Effector CD8-positive, alpha-beta T cell (primary cell): ENCODE data around the gene CCDC149.

Experiments used
- DNase-seq: peaks from one replicate; lab custom pipeline; 2025; lab: John Stamatoyannopoulos, UW

Gene CCDC149

DNA sequence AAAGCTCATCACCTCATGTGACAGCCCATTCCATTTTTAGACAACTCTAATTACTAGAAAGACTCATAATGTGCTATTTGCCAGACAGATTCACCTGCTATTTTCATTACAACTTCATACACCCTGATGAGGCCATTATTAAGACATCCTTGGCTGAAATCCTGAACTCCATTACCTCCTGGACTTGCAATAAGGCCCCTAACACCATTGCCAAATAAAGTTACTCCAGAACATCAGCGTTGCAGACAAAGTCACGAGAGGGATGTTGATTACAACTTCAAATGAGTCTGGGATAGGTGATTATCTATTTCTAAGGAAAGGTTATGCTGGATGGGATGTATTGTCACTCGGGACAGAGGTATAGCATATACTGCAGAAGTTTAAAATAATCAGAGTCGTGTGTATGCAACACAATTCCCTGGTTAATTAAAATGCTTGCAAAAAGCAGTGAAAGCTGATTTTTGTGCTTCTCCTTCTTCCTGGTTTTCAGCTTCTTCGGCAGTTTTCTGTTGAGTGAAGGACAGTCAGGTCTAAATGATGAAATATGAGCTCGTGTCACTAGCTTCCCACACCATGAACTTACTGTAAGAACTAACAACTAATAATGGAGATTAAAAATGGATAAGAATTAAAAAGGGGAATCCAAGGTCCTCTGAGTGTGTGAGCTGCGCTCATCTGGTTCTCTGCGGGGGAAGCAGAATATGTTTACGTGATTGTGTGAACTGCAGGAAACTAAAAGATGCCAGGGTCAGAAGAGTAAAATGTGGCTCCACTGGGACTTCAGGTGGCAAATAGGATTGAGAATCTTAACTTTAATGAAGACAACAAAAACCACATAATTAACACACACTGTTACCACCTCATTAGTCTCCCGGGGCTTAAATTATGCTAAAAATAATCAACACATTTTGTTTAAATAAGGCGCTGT, 135.0 kb downstream of the CCDC149 start:
- no peak for DNase-seq

DNA sequence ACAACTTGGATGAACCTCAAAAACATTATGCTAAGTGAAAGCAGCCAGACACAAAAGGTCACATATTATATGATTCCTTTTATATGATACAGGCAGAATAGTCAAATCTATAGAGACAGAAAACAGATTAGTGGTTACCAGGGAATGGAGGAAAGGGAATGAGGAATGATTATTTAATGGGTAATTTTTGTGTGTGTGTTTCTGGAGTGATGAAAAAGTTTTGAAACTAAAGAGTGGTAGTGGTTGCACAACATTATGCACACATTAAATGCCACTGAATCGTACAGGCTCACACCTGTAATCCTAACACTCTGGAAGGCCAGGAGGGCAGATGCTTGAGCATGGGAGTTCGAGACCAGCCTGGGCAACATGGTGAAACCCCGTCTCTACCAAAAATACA, 137.1 kb downstream of the CCDC149 start:
- no peak for DNase-seq

DNA sequence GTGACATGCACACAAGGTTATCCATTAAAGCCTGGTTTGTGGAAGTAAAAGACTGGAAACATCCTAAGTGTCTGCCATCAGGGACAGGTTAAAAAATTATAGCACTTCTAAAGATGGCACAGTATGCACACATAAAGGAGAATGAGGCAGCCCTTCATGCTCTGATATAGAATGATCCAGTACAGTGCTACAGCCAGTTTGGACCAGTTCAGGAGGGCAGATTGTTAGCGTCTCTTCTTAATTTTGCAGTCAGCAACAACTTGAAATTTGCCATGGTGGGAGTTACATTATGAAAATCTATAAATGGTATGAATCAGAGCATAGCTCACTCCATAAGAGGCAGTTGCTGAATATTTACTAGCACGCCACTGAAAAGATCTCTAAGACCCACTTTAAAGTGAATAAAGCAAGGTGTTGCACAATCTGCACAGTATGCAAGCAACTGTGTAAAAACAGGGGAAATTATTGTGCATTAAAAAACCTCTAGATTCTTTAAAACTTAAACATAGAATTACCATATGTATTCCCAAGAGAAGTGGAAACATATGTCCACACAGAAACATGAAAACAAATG, 137.7 kb downstream of the CCDC149 start:
- no peak for DNase-seq

DNA sequence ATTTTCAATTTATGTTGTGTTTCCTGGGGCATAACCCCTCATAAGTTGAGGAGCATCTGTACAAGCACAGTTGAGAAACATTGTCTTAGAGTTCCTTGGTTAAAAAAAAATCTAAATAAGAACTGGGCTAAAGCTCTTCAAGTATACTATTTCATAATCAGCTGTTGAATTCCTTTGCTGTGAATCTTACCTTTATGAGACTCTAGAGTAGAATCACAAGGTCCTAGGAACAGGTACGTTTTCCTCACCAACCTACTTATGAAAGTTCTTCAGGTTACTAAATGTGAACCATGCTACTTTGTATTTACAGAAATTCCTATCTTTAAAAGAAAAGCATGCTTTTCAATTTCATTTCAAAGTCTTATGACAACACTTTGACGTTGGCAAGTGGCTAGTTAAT, 138.4 kb downstream of the CCDC149 start:
- no peak for DNase-seq

DNA sequence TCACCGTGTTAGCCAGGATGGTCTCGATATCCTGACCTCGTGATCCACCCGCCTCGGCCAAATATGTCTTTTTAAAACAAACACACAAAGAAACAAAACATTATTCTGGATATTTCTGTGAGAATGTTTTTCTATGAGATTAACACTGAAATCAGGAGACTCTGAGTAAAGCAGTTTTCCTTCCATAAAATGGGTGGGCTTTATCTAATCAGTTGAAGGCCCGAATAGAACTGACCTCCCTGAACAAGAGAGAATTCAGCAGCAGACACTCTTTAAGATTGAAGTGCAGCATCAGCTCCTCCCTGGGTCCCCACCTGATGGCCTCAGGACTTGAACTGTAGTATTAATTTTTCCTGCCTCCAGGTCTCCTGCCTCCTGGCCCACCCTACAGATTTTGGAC, 139.9 kb downstream of the CCDC149 start:
- no peak for DNase-seq

DNA sequence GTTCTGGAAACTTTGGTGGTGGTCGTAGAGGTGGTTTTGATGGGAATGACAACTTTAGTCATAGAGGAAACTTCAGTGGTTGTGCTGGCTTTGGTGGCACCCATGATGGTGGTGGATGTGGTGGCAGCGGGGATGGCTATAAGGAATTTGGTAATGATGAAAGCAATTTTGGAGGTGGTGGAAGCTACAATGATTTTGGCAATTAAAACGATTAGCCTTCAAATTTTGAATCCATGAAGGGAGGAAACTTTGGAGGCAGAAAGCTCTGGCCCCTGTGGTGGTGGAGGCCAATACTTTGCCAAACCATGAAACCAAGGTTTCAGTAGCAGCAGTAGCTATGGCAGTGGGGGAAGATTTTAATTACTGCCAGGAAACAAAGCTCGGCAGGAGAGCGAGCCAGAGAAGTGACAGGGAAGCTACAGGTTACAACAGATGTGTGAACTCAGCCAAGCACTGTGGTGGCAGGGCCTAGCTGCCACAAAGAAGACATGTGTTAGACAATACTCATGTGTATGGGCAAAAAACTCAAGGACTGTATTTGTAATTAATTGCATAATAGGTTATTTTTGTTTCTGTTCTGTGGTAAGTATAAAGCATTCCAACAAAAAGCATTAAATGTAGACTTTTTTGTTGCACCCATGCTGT, 140.7 kb downstream of the CCDC149 start:
- DNase-seq, result no peak

DNA sequence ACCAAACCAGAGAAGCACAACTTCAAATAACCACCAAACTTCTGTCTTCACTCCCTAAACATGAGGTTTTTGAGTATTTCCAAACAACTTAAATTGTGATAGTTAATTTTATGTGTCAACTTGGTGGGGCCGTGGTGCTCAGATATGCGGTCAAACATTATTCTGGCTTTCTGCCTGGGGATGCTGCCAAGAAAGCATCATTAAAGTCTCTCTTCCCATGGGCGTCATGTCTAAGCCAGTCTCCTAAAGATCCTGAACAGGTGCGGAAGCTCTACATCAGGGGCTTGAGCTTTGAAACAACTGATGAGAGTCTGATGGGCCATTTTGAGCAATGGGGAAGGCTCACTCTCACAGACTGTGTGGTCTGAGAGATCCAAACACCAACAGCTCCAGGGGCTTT, 141.6 kb downstream of the CCDC149 start:
- DNase-seq, result no peak

DNA sequence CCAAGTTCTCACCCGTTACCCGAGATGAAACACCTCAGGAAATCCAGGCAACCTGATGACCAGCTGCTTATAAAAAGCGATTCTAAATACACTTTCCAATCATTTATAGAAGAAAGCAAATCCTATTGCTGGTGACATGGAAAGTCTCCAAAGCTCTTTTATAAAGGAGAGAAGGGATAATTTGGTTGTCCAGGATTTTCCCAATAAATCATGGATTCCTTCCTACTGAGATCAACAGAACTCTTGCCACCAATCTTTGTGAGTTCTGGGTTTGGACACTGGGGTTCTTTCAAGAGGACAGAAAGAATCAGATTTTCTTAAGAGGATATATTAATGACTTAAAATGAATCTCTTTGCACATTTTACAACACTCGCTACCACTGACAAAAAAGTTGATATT, 142.2 kb downstream of the CCDC149 start:
- no peak for DNase-seq

DNA sequence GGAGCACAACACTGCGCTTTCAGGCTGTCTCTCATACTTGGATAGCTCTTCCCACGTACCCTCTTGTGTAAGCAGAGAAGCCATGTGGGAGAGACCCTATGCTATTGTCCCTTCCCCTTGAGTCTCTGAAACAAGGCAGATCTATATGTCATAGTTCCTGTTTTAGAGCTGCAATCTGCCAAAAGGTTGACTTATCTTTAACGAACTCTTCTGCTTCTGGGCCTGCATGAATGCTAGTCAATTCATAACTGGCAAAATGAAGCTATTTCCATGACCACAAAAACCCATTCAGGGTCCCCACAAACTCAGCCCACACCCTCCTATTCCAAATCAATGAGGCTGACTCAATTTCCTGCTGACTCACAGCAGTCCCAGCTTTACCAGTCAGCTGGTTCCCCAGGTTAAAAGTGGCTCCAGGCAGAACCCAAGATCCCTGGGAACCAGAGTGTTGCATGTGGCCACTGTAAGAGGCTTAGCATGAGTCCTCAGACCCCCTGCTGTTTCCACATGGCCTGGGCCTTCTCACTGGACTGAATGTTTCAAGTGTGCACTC, 142.7 kb downstream of the CCDC149 start:
- no peak for DNase-seq

DNA sequence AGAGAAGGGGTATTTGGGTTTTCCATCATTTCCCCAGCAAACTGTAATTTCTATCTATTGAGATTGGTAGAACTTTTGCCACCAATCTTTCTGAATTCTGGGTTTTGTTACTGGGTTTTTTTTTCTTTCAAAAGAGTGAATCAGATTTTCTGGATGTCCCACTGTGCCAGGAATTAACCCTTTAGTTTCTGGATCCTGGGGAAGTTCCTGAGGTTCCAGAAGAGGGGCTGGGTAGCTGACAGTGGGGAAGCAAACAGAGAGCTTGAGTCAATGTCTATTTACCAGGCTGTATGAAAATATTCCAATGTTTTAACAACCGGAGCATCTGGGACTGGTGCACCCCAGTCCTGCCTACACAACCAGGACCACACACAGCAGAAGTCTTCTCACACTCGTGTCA, 143.3 kb downstream of the CCDC149 start:
- DNase-seq, result no peak

DNA sequence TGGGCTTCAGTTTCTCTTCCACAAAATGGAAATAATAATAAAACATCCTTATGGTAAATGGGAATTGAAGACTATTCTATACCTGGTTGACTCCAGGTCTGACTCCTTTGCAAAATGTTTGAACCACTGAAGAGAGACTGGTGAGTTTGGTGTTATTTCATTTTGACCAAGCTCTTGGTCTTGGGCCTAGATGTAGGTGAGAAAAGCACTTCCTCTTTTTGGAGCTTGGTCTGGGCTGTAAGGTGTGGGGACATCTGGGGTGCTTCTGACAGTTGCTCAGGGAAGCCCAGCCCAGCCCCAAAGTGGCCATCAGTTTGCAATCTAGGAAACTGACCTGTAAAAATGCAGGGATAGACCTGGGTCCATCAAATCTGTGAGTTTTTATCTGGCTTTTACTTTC, 144.2 kb downstream of the CCDC149 start:
- no peak for DNase-seq

DNA sequence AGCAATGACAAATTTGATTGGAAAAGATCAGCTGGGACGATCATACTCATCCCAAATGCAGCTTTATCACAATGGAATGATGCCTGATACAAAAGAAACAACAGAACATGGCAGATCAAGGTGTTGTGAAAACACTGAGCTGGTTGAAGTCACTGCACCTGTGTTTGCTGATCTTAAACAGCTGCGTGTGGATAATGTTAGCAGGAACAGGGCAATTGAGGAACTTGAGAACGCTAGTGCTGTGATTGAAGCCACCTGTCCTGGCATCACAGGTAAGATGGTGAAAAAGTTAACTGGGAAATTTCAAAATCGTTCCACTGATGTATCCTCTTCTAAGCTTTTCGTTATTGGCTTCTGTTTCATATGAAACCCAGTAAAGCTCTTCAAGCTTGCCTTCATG, 144.8 kb downstream of the CCDC149 start:
- no peak for DNase-seq

DNA sequence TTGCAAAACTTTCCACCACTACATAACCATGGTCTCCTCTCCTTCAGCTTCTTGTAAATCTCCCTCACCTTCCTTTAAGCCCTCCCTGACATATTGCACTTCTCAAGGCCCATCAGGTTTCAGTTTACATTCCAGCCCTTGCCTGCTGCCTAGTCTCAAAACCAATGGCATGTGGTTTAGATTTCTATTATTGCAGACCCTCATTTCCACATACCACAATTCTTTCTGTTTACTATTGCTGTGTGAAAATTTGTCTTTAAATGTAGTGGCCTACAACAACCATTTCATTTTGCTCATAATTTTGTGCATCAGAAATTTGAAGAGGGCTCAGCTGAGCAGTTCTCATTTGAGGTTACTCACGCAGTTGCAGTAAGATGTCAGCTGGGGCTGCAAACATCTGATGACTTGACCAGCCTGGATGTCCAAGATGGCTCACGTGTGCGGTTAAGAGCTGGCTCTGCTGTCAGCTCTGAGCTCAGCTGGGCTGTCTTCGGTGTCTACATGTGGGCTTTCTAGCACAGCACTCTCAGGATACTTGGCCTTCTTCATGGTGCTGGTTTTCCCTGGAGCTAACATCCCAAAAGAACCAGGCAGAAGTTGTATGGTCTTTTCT, 147.4 kb downstream of the CCDC149 start:
- DNase-seq, result no peak

DNA sequence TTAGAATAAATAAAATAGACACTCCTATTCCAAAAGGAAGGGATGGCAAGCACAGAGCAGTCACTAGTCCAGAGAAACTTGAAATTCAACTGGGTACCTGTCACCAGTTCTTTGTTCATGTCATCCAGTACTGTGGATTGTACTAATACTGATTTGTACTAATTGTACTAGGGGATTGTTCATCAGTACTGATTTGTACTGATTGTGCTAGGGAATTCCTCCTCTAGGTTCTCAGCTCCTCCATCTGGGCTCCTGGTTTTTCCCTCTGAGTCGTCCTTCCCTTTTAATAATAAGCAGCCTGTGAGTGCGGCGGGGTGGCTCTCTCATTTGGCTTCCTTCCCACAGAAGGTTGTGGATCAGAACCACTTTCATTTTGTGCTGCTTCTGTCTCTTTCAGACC, 148.5 kb downstream of the CCDC149 start:
- no peak for DNase-seq

DNA sequence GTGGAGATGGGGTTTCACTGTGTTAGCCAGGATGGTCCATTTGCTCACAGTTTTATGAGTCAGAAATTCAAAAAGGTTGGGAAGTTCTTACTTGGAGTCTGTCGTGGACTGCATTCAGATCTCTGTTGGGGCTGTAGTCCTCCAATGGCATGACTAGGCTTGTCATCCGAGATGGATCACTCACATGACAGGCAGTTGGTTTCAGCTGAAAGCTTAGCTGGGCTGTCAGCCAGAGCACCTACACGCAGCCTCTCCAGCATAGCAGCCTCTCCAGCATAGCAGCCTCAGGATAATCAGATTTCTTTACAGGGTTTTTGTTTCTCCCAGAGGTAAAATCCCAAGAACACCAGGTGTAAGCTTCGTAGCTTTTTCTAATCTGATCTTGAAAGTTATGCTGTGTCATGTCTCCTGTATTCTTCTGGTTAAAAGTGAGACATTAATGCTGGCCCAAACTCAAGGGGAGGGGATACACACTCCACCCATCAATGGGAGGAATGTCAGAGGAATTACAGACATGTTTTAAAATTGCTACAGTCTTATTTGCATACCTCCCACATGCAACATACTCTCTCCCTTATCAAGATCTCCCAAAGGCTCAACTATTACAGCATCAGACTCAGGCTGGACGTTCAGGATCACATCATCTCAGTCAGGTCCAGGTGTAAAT, 149.1 kb downstream of the CCDC149 start:
- no peak for DNase-seq
